ENCODE results near the gene KSR1. TPM values are rescaled to one million over a fixed set of nuclear protein-coding genes. Genes with fewer than 3 reads are reported as not detected.

KSR1 gene
- total RNA-seq, 1 donor from 2014 or later, result 59.6 TPM

DNA sequence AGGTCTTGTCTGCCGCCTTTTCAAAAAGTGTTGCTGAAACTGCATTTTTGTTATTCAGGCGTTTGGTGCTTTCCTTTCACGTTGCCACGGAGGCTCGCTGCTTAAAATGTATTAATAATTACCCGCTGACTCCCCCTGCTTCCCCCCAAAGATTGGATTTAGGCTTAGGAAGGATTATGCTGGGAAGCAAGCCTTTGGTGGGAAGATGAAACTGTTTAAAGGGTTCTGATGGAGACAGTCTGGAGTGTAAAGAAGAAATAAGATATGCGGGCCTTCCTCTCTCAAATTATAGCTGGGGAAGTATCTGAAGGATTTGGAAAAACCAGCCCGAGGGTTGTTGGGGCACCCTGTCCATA, 1.1 kb downstream of the KSR1 start:
- intact Hi-C loops (cut with DNase I), result no loop called here
- H3K27me3 ChIP-seq (ENCODE audit: low read depth), result no peaks in the 10 kb centered on the region

DNA sequence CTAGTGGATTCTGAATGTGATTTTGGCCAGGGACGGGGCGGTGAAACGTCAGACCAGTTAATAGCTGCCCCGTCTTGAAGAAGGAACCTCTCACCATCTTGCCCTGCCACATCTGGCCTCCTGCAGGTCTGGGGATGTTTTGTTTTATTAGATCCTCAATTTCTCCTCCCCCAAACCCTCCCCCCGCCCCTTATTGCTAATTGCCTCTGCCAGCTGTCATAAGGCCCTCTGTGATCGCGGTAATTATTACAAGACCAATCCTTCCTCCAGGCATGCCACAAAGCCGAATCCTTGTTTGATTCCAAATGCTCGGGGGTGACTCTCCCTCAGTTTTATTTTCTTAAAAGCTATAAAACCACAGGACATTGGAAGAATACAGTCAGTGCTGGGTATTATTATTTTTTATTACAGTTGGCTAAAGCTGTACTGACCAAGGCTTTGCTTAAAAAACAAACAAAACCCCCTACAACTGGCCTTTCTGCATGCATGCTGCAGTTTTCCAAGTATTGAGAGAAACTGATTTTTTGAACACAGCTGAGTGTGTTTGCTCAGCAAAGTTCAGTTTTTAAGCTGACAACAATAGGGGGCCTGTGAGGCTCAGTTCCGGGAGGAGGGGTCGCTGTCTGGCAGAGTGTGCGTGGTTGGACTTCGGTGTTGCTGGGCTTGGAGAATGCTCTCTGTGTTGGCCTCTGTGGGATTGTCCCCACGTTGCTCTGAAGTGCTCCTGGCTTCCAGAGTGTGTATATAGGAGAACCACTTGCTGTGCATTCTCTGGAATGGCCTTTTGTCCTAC, 1.7 kb downstream of the KSR1 start:
- peak overlapping the region; percentile 91 for H3K4me3 ChIP-seq
- no peaks in the 10 kb centered on the region for H3K27me3 ChIP-seq (ENCODE audit: low read depth)
- H3K27ac ChIP-seq, result peak overlapping the region; percentile 83
- DNase-seq, result no peak
- no peaks in the 10 kb centered on the region for H3K36me3 ChIP-seq
- intact Hi-C loops (cut with DNase I), result no loop called here
- ATAC-seq, result no peak
- no peaks in the 10 kb centered on the region for H3K9me3 ChIP-seq
- TF ChIP-seq, protein P1, sequence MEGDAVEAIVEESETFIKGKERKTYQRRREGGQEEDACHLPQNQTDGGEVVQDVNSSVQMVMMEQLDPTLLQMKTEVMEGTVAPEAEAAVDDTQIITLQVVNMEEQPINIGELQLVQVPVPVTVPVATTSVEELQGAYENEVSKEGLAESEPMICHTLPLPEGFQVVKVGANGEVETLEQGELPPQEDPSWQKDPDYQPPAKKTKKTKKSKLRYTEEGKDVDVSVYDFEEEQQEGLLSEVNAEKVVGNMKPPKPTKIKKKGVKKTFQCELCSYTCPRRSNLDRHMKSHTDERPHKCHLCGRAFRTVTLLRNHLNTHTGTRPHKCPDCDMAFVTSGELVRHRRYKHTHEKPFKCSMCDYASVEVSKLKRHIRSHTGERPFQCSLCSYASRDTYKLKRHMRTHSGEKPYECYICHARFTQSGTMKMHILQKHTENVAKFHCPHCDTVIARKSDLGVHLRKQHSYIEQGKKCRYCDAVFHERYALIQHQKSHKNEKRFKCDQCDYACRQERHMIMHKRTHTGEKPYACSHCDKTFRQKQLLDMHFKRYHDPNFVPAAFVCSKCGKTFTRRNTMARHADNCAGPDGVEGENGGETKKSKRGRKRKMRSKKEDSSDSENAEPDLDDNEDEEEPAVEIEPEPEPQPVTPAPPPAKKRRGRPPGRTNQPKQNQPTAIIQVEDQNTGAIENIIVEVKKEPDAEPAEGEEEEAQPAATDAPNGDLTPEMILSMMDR (IDR thresholded peaks at IDR 0.05), result no peak
- peaks cover 52% of the 10 kb centered on the region for H3K4me1 ChIP-seq

More for the DNA sequence above, 1.1 kb downstream of the KSR1 start:
- TF ChIP-seq, protein P1 (IDR thresholded peaks at IDR 0.05), result no peak
- Histone ChIP-seq H3K4me3 (peak overlapping the region; percentile 91), H3K4me1 (peaks cover 52% of the 10 kb centered on the region), H3K27ac (peak overlapping the region; percentile 83), H3K9me3 (no peaks in the 10 kb centered on the region), H3K36me3 (no peaks in the 10 kb centered on the region)
- DNase-seq (no peak), ATAC-seq (no peak)

DNA sequence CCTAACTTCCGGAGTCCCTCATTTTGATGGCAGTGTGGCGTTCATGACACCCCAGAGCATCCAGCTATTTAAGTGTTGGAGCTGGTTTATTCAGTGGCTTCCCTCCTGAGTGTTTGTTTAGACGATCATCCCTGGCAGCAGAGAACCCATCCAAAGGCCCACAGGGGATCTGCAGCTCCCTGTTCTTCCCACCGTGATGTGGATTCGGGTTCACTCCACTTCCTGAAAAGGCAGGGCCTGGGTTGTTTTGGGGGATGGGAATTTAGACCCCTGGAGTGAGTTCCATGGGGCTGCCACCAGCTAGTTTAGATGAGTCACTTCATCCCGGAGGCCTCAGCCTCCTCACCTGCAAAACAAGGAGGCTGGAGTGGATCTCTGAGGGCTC, 2.3 kb downstream of the KSR1 start:
- ATAC-seq (no peak), DNase-seq (no peak)
- Histone ChIP-seq H3K27me3 (ENCODE audit: low read depth) (no peaks in the 10 kb centered on the region), H3K27ac (no peak overlapping the region), H3K4me1 (peaks cover 54% of the 10 kb centered on the region), H3K4me3 (peak overlapping the region; percentile 91), H3K36me3 (no peaks in the 10 kb centered on the region), H3K9me3 (no peaks in the 10 kb centered on the region)
- intact Hi-C loops (cut with DNase I), result no loop called here
- TF ChIP-seq, protein P1 (IDR thresholded peaks at IDR 0.05), result no peak

DNA sequence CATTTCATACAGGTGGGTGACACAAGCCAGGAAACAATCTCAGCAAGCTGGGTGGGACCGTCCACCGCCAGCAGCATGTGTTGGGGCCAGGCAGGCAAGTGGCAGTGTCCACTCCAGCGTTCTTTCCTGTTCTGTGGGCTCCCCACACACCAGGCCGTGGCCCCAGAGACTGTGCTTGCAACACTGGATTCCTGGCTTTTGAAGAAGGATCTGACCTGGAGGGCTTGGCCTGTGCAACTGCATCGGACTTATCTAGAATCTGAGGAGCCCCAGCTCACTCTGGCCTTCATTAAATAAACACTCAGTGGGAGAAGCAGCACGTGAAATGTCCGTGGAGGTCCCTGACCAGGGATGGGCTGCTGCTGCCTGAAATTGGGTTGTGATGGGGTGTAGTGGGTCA, 3.2 kb downstream of the KSR1 start:
- Histone ChIP-seq H3K27me3 (ENCODE audit: low read depth) (no peaks in the 10 kb centered on the region), H3K27ac (no peak overlapping the region), H3K4me1 (peaks cover 63% of the 10 kb centered on the region), H3K36me3 (no peaks in the 10 kb centered on the region), H3K4me3 (no peak overlapping the region), H3K9me3 (no peaks in the 10 kb centered on the region)
- ATAC-seq (no peak), DNase-seq (no peak)
- TF ChIP-seq, protein P1 (IDR thresholded peaks at IDR 0.05), result no peak
- intact Hi-C loops (cut with DNase I), result no loop called here

DNA sequence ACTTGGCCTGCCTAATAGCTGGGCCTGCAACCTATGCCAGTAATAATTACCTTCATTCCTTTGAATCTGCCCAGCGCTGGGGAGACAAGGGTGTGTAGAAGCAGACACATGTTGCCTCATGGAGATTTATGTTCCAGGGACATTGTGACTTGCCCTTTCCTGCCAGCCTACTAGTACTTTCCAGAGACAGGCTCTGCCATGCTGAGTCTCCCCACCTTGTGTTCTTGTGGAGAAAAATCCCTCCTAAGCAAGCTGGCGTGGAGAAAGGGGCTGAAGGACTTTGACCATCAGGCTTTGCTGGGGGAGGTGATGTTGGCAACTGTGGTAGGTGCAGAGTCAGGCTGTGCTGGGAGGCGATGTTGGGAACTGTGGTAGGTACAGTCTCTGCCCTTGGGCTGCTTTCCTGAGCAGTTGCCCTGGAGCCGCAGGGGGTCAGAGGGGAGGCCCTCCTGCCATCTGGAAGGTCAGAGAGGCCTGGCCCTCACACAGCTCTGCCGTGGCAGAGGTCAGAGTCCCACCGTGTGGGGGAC, 4.0 kb downstream of the KSR1 start:
- no peak for ATAC-seq
- TF ChIP-seq, protein P1 (IDR thresholded peaks at IDR 0.05), result no peak
- H3K4me1 ChIP-seq, result peaks cover 64% of the 10 kb centered on the region
- H3K36me3 ChIP-seq, result no peaks in the 10 kb centered on the region
- intact Hi-C loops (cut with DNase I), result no loop called here
- no peak for DNase-seq
- H3K9me3 ChIP-seq, result no peaks in the 10 kb centered on the region
- H3K27me3 ChIP-seq (ENCODE audit: low read depth), result no peaks in the 10 kb centered on the region
- H3K4me3 ChIP-seq, result no peak overlapping the region
- H3K27ac ChIP-seq, result no peak overlapping the region
